H7 (cell line): Measurements from ENCODE around the gene KRTAP2-1. TPM values are rescaled to one million over a fixed set of nuclear protein-coding genes. Genes with fewer than 3 reads are reported as not detected.
"Not testable (repeated sequence)": the region's sequence is repeated elsewhere in the genome, so short reads cannot be mapped to it uniquely, and the experiment has no call there.

ENCODE experiments used
- DNase-seq: peaks from one replicate; pipeline ENCODE4 v3.0.0; 2012
- H3K27me3 ChIP-seq: 2 replicates; pipeline ENCODE4 v1.6.0; 2011; ENCODE audit warnings: mild to moderate bottlenecking, low read length; ENCODE audit not compliant: control insufficient read depth, insufficient read depth
- H3K36me3 ChIP-seq: replicated peaks from 2 replicates; pipeline ENCODE4 v1.5.1; 2011; ENCODE audit warnings: low read length; ENCODE audit not compliant: control insufficient read depth, insufficient read depth
- H3K4me3 ChIP-seq: 2 replicates; pipeline ENCODE4 v1.5.1; 2011; ENCODE audit warnings: low read depth, mild to moderate bottlenecking, control low read depth, low read length, moderate library complexity; ENCODE audit not compliant: insufficient read depth
- total RNA-seq: library from RNA; depleted of rRNA; stranded (reverse); fragments of >200 nt; shearing (Covaris generic); gene quantifications from 2 replicates; pipeline ENCODE4 v1.2.3, GENCODE V29; 2014; rRNA removed

KRTAP2-1 gene
- total RNA-seq, 1 experiment from 2014 or later: not detected

DNA sequence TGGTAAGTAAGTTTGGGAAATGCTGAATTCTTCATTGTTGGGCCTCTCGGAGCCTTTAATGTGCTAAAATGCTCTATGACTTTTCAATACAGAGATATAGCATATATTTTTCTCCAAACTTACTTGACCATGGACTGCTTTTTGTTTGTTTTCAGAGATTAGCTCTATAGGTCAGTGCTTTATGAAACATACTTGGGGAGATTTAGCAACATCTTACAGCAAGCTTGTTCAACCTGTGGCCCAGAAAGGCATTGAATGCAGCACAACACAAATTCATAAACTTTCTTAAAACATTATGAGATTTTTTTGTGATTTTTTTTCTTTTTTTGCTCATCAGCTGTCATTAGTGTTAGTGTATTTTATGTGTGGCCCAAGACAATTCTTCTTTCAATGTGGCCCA lies 37.2 kb downstream of the KRTAP2-1 start:
- no peaks in the 10 kb centered on the region for H3K27me3 ChIP-seq
- no peak for DNase-seq
- H3K4me3 ChIP-seq: no peak overlapping the region
- no peaks in the 10 kb centered on the region for H3K36me3 ChIP-seq

DNA sequence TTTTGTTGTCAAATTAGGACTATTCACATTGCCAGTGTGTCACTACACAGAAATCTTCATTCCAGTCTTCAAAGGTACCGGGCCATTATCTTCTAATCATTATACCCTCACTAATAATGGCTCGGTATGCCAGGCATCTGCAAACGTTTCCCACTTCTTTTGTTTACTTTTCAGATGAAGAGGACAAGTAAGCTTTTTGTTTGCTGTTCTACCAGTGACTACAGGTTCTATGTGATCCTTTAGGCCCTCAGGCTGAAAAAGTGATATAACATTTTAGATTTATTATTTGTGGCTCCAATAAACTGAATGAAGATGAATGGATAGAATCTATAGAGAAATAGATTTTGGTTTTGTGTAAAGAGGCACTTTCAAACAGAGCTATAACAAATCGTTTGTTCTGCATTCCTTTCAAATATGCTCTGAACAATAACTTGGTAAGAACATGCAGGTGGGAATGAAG lies 37.8 kb downstream of the KRTAP2-1 start:
- DNase-seq: no peak
- H3K4me3 ChIP-seq: no peak overlapping the region
- no peaks in the 10 kb centered on the region for H3K27me3 ChIP-seq
- no peaks in the 10 kb centered on the region for H3K36me3 ChIP-seq

DNA sequence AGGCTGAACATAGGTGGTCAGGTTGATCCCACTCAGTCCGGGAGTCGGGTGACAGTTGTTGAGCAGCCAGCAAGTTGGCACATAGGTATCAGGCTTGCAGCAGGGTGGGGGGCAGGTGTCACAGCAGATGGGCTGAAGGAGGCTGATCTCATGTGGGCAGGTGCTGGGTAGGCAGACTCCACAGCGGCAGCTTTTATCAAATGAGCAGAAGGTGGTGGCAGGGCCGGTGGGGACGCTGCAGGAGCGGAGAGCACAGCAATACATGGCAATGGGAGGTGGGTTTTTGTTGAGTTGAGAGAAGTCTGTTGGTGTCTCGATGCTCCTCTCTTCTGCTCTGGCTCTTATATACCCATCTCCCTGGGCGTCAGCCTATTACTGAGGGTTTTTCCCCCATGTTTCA lies 38.3 kb downstream of the KRTAP2-1 start, which contains the start of gene KRTAP3-1:
Gene KRTAP3-1, minus strand, starts transcription at position 318 of the 400 bp plus-strand sequence. Its CDS starts 54 bp downstream, at position 264.
- no peaks in the 10 kb centered on the region for H3K36me3 ChIP-seq
- H3K27me3 ChIP-seq: no peaks in the 10 kb centered on the region
- no peak for DNase-seq
- no peak within 1 kb of the TSS for H3K4me3 ChIP-seq

DNA sequence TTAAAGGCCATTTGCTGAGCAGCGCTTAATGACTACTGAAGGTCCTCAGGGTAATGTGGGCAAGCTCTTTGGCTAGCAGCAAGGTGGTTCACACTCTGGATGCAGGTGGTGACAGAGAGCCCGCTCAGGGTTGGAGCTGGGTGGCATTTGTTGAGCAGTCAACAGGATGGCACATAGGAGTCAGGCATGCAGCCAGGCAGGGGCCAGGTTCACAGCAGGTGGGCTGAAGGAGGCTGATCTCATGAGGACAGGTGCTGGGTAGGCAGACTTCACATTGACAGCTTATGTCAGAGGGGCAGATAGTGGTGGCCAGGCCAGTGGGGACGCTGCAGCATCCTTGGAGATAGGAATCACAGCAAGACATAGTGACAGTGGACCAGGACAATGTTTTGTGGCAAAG lies 42.7 kb downstream of the KRTAP2-1 start:
- Histone ChIP-seq H3K4me3 (no peak overlapping the region), H3K27me3 (no peaks in the 10 kb centered on the region), H3K36me3 (no peaks in the 10 kb centered on the region)
- no peak for DNase-seq

DNA sequence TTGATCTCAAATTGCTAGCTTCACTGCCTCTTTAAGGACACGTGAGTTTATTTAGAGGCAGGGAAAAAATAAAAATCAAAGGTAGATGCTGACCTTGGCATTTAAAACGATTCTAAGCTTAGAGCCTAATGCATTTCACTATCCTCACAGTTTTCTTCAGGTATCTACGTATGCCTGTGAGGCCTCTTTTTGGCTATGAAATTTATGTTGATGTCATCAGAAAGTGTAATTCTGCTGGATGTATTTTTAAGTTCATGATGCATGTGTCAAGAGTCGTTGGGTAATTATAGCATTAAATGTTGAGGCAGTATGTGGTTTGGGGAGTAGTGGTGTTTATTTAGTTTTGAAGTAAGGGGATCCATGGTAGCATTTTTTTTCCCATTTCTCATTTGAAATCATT lies 43.2 kb downstream of the KRTAP2-1 start:
- H3K36me3 ChIP-seq: no peaks in the 10 kb centered on the region
- no peak for DNase-seq
- H3K4me3 ChIP-seq: no peak overlapping the region
- no peaks in the 10 kb centered on the region for H3K27me3 ChIP-seq

DNA sequence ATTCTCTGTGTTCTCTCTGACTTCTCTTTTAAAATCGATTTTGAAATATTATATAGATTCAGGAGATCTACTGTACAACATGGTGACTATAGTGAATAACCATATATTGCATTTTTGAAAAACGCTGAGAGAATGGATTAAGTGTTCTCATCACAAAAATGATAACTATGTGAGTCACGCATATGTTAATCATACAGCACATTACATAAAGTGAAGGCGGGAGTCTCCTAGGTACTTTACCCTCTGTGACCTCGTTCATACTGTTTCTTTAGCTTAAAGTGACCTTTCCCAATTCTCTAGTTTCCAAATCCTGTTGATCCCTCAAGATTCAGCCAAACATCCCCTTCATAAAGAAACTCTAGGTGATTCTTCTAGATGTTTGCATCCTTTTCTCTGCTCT lies 44.3 kb downstream of the KRTAP2-1 start:
- Histone ChIP-seq H3K36me3 (no peaks in the 10 kb centered on the region), H3K4me3 (no peak overlapping the region)

GRCh38 chr17:41001795-41002194 lies 45.3 kb downstream of the KRTAP2-1 start:
- Histone ChIP-seq H3K27me3 (no peaks in the 10 kb centered on the region), H3K4me3 (no peak overlapping the region), H3K36me3 (no peaks in the 10 kb centered on the region)
- no peak for DNase-seq

More for the DNA sequence above, 44.3 kb downstream of the KRTAP2-1 start:
- DNase-seq: no peak
- H3K27me3 ChIP-seq: no peaks in the 10 kb centered on the region

- not testable (repeated sequence) for H3K27me3 ChIP-seq, DNase-seq
Observed at GRCh38 chr17:40999563-40999962, 47.6 kb downstream of the KRTAP2-1 start, which contains the start of gene KRTAP3-2. Gene KRTAP3-2 (minus strand): TSS chr17:40999906. CDS start chr17:40999853, 53 bp downstream.

GRCh38 chr17:40997361-40997760 lies 49.8 kb downstream of the KRTAP2-1 start:
- no peak for DNase-seq
- Histone ChIP-seq H3K4me3 (no peak overlapping the region), H3K36me3 (no peaks in the 10 kb centered on the region), H3K27me3 (no peaks in the 10 kb centered on the region)

More at GRCh38 chr17:40999563-40999962, 47.6 kb downstream of the KRTAP2-1 start, which contains the start of gene KRTAP3-2:
- not testable (repeated sequence) for H3K36me3 ChIP-seq, H3K4me3 ChIP-seq

GRCh38 chr17:40996829-40997228 lies 50.3 kb downstream of the KRTAP2-1 start:
- H3K27me3 ChIP-seq: no peaks in the 10 kb centered on the region
- H3K4me3 ChIP-seq: no peak overlapping the region
- DNase-seq: no peak
- no peaks in the 10 kb centered on the region for H3K36me3 ChIP-seq

Other genes starting within 250 kb of the KRTAP2-1 start
- gene KRT28, start 247.4 kb downstream of the KRTAP2-1 start, total RNA-seq: not detected in 2 replicates
- 2.4 and 5.4 TPM in 2 replicates for gene KRT10, start 224.7 kb downstream of the KRTAP2-1 start, total RNA-seq
- not detected in 2 replicates for gene KRT12, start 180.1 kb downstream of the KRTAP2-1 start, total RNA-seq
- gene KRT20, start 162.1 kb downstream of the KRTAP2-1 start, total RNA-seq: not detected in 2 replicates
- gene KRT23, start 109.7 kb downstream of the KRTAP2-1 start, total RNA-seq: not detected in 2 replicates
- not detected in 2 replicates for gene KRT39, start 80.4 kb downstream of the KRTAP2-1 start, total RNA-seq
- not detected in 2 replicates for gene KRT40, start 63.0 kb downstream of the KRTAP2-1 start, total RNA-seq
- not detected in 2 replicates for gene KRTAP3-3, start 53.2 kb downstream of the KRTAP2-1 start, total RNA-seq
- gene KRTAP3-2, start 47.4 kb downstream of the KRTAP2-1 start, total RNA-seq: not detected in 2 replicates
- gene KRTAP3-1, start 38.2 kb downstream of the KRTAP2-1 start, total RNA-seq: not detected in 2 replicates
- gene KRTAP1-5, start 20.1 kb downstream of the KRTAP2-1 start, total RNA-seq: not detected in 2 replicates
- gene KRTAP1-4, start 17.1 kb downstream of the KRTAP2-1 start, total RNA-seq: not detected in 2 replicates
- not detected in 2 replicates for gene KRTAP1-3, start 12.4 kb downstream of the KRTAP2-1 start, total RNA-seq
- not detected in 2 replicates for gene KRTAP1-1, start 5.9 kb downstream of the KRTAP2-1 start, total RNA-seq
- gene KRTAP2-2, start 7.9 kb upstream of the KRTAP2-1 start, total RNA-seq: not detected in 2 replicates
- not detected in 2 replicates for gene KRTAP2-3, start 12.8 kb upstream of the KRTAP2-1 start, total RNA-seq
- not detected in 2 replicates for gene KRTAP2-4, start 18.6 kb upstream of the KRTAP2-1 start, total RNA-seq
- not detected in 2 replicates for gene KRTAP4-7, start 36.8 kb upstream of the KRTAP2-1 start, total RNA-seq
- gene KRTAP4-8, start 50.8 kb upstream of the KRTAP2-1 start, total RNA-seq: not detected in 2 replicates
- gene KRTAP4-16, start 54.9 kb upstream of the KRTAP2-1 start, total RNA-seq: not detected in 2 replicates
- gene KRTAP4-9, start 58.1 kb upstream of the KRTAP2-1 start, total RNA-seq: not detected in 2 replicates
- not detected in 2 replicates for gene KRTAP4-11, start 71.1 kb upstream of the KRTAP2-1 start, total RNA-seq
- gene KRTAP4-12, start 76.9 kb upstream of the KRTAP2-1 start, total RNA-seq: not detected in 2 replicates
- not detected in 2 replicates for gene KRTAP4-6, start 93.2 kb upstream of the KRTAP2-1 start, total RNA-seq
- gene KRTAP4-5, start 102.5 kb upstream of the KRTAP2-1 start, total RNA-seq: not detected in 2 replicates
- gene KRTAP4-4, start 113.4 kb upstream of the KRTAP2-1 start, total RNA-seq: not detected in 2 replicates
- gene KRTAP4-3, start 120.9 kb upstream of the KRTAP2-1 start, total RNA-seq: not detected in 2 replicates
- gene KRTAP4-2, start 130.9 kb upstream of the KRTAP2-1 start, total RNA-seq: not detected in 2 replicates
- gene KRTAP4-1, start 137.6 kb upstream of the KRTAP2-1 start, total RNA-seq: 0.38 and 0.70 TPM in 2 replicates
- gene KRTAP9-1, start 142.6 kb upstream of the KRTAP2-1 start, total RNA-seq: not detected in 2 replicates
- not detected in 2 replicates for gene KRTAP9-2, start 179.3 kb upstream of the KRTAP2-1 start, total RNA-seq
- gene KRTAP9-3, start 185.1 kb upstream of the KRTAP2-1 start, total RNA-seq: not detected in 2 replicates
- not detected in 2 replicates for gene KRTAP9-8, start 190.7 kb upstream of the KRTAP2-1 start, total RNA-seq
- gene KRTAP9-4, start 202.4 kb upstream of the KRTAP2-1 start, total RNA-seq: not detected in 2 replicates
- gene KRTAP9-9, start 208.1 kb upstream of the KRTAP2-1 start, total RNA-seq: not detected in 2 replicates
- gene KRTAP9-6, start 218.1 kb upstream of the KRTAP2-1 start, total RNA-seq: not detected in 2 replicates
- gene KRTAP9-7, start 228.4 kb upstream of the KRTAP2-1 start, total RNA-seq: not detected in 2 replicates